ENCODE measurements around the gene PDIA4. TPM values are rescaled to one million over a fixed set of nuclear protein-coding genes. Genes with fewer than 3 reads are reported as not detected.
"Not testable (repeated sequence)": the region's sequence is repeated elsewhere in the genome, so short reads cannot be mapped to it uniquely, and the experiment has no call there.

PDIA4 gene
- total and polyA plus RNA-seq, 2 donors (not counting 1 experiment from before 2014, with no cell fraction given), result 210 to 266 TPM

- TF ChIP-seq, protein P1, sequence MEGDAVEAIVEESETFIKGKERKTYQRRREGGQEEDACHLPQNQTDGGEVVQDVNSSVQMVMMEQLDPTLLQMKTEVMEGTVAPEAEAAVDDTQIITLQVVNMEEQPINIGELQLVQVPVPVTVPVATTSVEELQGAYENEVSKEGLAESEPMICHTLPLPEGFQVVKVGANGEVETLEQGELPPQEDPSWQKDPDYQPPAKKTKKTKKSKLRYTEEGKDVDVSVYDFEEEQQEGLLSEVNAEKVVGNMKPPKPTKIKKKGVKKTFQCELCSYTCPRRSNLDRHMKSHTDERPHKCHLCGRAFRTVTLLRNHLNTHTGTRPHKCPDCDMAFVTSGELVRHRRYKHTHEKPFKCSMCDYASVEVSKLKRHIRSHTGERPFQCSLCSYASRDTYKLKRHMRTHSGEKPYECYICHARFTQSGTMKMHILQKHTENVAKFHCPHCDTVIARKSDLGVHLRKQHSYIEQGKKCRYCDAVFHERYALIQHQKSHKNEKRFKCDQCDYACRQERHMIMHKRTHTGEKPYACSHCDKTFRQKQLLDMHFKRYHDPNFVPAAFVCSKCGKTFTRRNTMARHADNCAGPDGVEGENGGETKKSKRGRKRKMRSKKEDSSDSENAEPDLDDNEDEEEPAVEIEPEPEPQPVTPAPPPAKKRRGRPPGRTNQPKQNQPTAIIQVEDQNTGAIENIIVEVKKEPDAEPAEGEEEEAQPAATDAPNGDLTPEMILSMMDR (conservative IDR thresholded peaks at IDR 0.05 in 1 of 2, IDR thresholded peaks at IDR 0.05 in 1 of 2; ENCODE audit: low read depth in 1 of 2, low read length in 2 of 2), result no peak
- TF ChIP-seq EZH2 (IDR thresholded peaks at IDR 0.05; ENCODE audit: low read length, missing control alignments), result no peak
- DNase-seq (ENCODE audit: low read depth in 2 of 2), result no peak
Observed at GRCh38 chr7:149031353-149031910, 3.1 kb upstream of the PDIA4 start.

DNA sequence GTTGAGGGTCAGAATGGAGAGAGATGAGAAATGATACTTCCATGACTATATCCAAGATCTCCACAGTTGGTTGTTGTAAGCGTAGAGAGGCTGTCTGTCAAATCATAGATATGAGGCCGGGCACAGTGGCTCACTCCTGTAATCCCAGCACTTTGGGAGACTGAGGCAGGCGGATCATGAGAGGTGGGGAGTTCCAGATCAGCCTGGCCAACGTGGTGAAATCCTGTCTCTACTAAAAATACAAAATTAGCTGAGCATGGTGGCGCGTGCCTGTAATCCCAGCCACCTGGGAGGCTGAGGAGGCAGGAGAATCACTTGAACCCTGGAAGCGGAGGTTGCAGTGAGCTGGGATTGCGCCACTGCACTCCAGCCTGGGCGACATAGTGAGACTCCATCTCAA is 2.1 kb upstream of the PDIA4 start:
- DNase-seq (ENCODE audit: low read depth in 2 of 2), result not testable (repeated sequence)

More at GRCh38 chr7:149031353-149031910, 3.1 kb upstream of the PDIA4 start:
- H3K4me3 ChIP-seq (replicated peaks in 1 of 4; ENCODE audit: control extremely low read depth in 1 of 4, insufficient read depth in 1 of 4, low read depth in 3 of 4, low read length in 4 of 4), result no peak overlapping the region
- H3K27me3 ChIP-seq (ENCODE audit: control insufficient read depth, insufficient read depth, low read length), result no peaks in the 10 kb centered on the region
- H3K27ac ChIP-seq (ENCODE audit: insufficient read depth, low read length), result no peak overlapping the region
- no peaks in the 10 kb centered on the region for H3K36me3 ChIP-seq (ENCODE audit: control insufficient read depth, insufficient read depth, low read length)
- no peaks in the 10 kb centered on the region for H3K4me1 ChIP-seq (ENCODE audit: control insufficient read depth, extremely low read depth, insufficient read depth, low read length)
- H3K9ac ChIP-seq (ENCODE audit: insufficient read depth, low read length), result no peak overlapping the region
- H3K4me2 ChIP-seq (ENCODE audit: extremely low read depth, insufficient read depth, low read length), result no peak overlapping the region
- H2AFZ ChIP-seq (ENCODE audit: low read length), result no peak overlapping the region
- peaks cover 14% of the 10 kb centered on the region for H3K79me2 ChIP-seq (ENCODE audit: control insufficient read depth, insufficient read depth, low read length)
- no peaks in the 10 kb centered on the region for H3K9me3 ChIP-seq (ENCODE audit: control insufficient read depth, insufficient read depth, low read depth, low read length)
- H4K20me1 ChIP-seq (ENCODE audit: control insufficient read depth, extremely low read depth, insufficient read depth, low read length), result no peaks in the 10 kb centered on the region

DNA sequence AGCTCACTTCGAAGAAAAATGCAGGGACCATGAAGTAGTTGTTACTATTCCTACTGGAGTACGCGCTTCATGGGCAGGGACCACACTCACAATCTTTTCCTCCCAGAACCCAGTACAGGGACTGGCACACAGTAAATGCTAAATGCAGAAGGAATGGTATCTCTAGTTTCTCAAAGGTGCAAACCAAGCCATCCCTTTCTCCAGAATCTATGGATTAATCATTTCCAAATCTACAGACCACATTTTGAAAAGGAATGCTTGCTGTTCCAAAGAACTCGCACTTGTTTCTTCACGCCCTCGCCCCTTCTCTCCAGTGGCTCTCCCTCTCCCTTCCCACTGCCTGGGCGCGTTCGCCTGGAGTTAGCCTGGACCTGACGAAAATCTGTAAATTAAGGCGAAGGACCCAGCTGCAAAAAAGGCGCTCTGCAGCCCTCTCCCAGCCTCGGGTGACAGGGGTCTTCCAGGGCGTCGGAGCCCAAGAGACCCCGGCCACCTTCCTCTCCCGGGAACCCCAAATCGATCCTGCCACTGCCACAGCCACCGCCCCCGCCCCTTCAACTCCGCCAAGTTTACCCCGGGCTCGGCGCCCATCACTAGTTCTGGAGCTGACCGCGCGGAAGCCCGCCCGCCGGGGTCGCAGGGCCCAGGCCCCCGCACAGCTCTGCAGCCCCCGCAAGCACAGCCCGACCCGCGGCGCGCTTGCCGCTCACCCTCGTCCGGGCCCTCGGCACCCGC is 527 bp downstream of the PDIA4 start:
- Histone ChIP-seq H3K9ac (ENCODE audit: insufficient read depth, low read length) (peak overlapping the region; percentile 79), H3K4me2 (ENCODE audit: extremely low read depth, insufficient read depth, low read length) (peak overlapping the region; percentile 90), H2AFZ (ENCODE audit: low read length) (peak overlapping the region; percentile 33), H3K79me2 (ENCODE audit: control insufficient read depth, insufficient read depth, low read length) (peaks cover 45% of the 10 kb centered on the region), H3K4me1 (ENCODE audit: control insufficient read depth, extremely low read depth, insufficient read depth, low read length) (no peaks in the 10 kb centered on the region), H3K36me3 (ENCODE audit: control insufficient read depth, insufficient read depth, low read length) (no peaks in the 10 kb centered on the region), H3K9me3 (ENCODE audit: control insufficient read depth, insufficient read depth, low read depth, low read length) (no peaks in the 10 kb centered on the region), H4K20me1 (ENCODE audit: control insufficient read depth, extremely low read depth, insufficient read depth, low read length) (peaks cover 2% of the 10 kb centered on the region), H3K4me3 (replicated peaks in 1 of 4; ENCODE audit: control extremely low read depth in 1 of 4, insufficient read depth in 1 of 4, low read depth in 3 of 4, low read length in 4 of 4) (peak overlapping the region; percentile 59 to 96 (median 82)), H3K27me3 (ENCODE audit: control insufficient read depth, insufficient read depth, low read length) (no peaks in the 10 kb centered on the region), H3K27ac (ENCODE audit: insufficient read depth, low read length) (peak overlapping the region; percentile 61)
- DNase-seq (ENCODE audit: low read depth in 2 of 2), result peak; percentile 33 to 38
- TF ChIP-seq, protein P1 (conservative IDR thresholded peaks at IDR 0.05 in 1 of 2, IDR thresholded peaks at IDR 0.05 in 1 of 2; ENCODE audit: low read depth in 1 of 2, low read length in 2 of 2), result no peak
- TF ChIP-seq EZH2 (IDR thresholded peaks at IDR 0.05; ENCODE audit: low read length, missing control alignments), result no peak

More for the DNA sequence above, 2.1 kb upstream of the PDIA4 start:
- H3K27me3 ChIP-seq (ENCODE audit: control insufficient read depth, insufficient read depth, low read length); H3K36me3 ChIP-seq (ENCODE audit: control insufficient read depth, insufficient read depth, low read length); H4K20me1 ChIP-seq (ENCODE audit: control insufficient read depth, extremely low read depth, insufficient read depth, low read length); H3K4me2 ChIP-seq (ENCODE audit: extremely low read depth, insufficient read depth, low read length); H3K9me3 ChIP-seq (ENCODE audit: control insufficient read depth, insufficient read depth, low read depth, low read length); H3K27ac ChIP-seq (ENCODE audit: insufficient read depth, low read length); H3K9ac ChIP-seq (ENCODE audit: insufficient read depth, low read length); H3K4me3 ChIP-seq (replicated peaks in 1 of 4; ENCODE audit: control extremely low read depth in 1 of 4, insufficient read depth in 1 of 4, low read depth in 3 of 4, low read length in 4 of 4); H3K4me1 ChIP-seq (ENCODE audit: control insufficient read depth, extremely low read depth, insufficient read depth, low read length); H2AFZ ChIP-seq (ENCODE audit: low read length): not testable (repeated sequence)
- H3K79me2 ChIP-seq (ENCODE audit: control insufficient read depth, insufficient read depth, low read length), result peaks cover 24% of the 10 kb centered on the region

Measured in fibroblast of lung (primary cell).